ENCODE measurements around the gene NRP1. TPM values are rescaled to one million over a fixed set of nuclear protein-coding genes. Genes with fewer than 3 reads are reported as not detected.

Gene NRP1
- total RNA-seq, 4 donors from 2014 or later: 91.8 to 175 (median 142) TPM

- no peak for TF ChIP-seq CTCF (IDR thresholded peaks at IDR 0.05; ENCODE audit: low read depth)
Measured at GRCh38 chr10:33331379-33331694, 3.1 kb downstream of the NRP1 start.

GRCh38 chr10:33330543-33331378, 3.7 kb downstream of the NRP1 start:
- no peak for TF ChIP-seq CTCF (IDR thresholded peaks at IDR 0.05; ENCODE audit: low read depth)

DNA sequence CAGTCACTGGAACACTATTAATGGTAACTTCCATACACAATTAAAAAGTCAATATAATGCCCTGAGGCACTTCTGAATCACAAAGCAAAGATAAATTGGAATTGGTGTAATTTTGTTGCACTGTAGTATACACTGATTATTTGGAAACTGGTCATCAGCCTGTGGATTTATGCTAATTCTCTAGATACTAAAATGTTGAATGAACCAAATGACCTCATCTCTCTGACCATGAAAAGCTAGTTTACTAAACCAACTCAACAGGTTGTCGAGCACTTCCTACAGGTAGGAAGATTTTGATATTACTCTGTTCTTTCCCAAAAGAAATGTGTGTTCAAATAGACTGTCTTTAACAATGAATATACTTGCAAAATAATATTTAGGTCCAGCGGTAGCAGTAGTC, 5.3 kb downstream of the NRP1 start:
- TF ChIP-seq CTCF (IDR thresholded peaks at IDR 0.05; ENCODE audit: low read depth): no peak

DNA sequence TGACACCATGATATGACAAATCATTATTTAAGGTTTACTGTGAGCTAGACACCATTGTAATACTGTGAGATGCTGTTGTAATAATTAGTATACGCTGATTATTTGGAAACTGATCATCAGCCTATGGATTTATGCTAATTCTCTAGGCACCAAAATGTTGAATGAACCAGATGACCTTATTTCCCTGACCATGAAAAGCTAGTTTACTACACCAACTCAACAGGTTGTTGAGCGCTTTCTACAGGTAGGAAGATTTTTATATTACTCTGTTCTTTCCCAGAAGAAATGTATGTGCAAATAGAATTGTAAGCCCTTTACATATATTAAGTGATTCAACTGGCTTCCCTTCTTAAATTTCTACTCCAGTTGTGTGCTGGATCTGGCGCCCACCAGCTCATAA, 6.2 kb downstream of the NRP1 start:
- TF ChIP-seq CTCF (IDR thresholded peaks at IDR 0.05; ENCODE audit: low read depth): no peak

DNA sequence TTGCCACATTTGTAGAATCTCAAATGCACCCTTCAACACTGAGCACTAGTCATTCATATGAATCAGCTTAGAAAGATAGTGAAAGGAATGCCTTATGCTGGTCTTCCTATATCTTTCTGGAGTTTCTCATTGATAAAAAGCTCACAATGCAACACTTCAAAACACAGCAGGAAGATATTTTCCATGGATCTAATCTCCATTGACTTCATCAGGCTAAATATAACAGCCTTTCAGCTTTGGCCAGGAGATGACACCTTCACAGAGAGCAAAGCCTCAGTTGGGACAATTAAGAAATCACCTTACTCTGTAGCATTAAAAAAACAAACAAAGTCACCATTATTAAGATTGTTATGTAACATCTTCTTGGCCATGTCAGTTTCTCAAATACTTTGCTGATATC, 6.7 kb downstream of the NRP1 start:
- no peak for TF ChIP-seq CTCF (IDR thresholded peaks at IDR 0.05; ENCODE audit: low read depth)

DNA sequence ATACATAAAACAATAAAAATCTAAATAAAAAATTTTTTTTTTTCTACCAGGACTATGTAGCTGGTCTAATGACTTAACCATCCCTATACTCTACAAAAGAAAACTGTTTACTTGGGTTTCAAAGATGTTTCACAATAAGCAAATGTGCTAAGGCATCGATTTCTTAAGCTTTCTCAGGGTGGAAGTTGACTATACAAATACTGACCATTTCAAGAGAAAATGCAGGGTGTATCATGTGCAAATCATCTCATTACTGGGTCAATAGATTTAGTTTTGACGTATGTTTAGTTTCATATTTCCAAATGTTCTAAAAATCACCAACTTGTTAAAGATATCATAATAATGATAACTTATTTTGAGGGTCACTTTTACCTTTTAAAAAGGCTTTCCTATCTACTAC, 7.5 kb downstream of the NRP1 start:
- TF ChIP-seq CTCF (IDR thresholded peaks at IDR 0.05; ENCODE audit: low read depth): no peak

DNA sequence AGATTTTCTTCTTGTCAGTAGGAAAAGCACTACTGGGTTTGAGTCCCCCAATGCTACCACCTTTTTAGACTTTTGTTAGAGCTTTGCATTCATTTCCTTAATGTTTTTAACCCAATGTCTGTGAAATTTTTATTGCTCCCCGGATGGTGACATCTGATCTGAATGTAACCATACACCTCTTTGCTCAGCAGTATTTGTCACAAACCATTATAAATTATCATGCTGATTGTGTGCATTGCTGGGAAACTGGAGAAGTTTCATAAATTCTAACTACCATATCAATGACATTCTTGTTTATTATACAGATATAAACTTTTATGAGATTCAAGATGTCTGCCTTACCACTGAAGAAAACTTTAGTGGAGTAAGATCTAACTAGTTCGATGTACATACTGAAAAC, 8.5 kb downstream of the NRP1 start:
- TF ChIP-seq CTCF (IDR thresholded peaks at IDR 0.05; ENCODE audit: low read depth): no peak
